HUES64 (cell line): ENCODE data around the gene LRRC73.

Source experiments
- H3K27ac ChIP-seq: 2 replicates; pipeline ENCODE4 v1.7.0; 2013; ENCODE audit warnings: low read depth, low read length, inconsistent platforms
- H3K27me3 ChIP-seq: 2 replicates; pipeline ENCODE4 v1.6.1; 2013; ENCODE audit warnings: mild to moderate bottlenecking, low read length; ENCODE audit not compliant: insufficient read depth
- H3K36me3 ChIP-seq: 2 replicates; pipeline ENCODE4 v1.6.1; 2013; ENCODE audit warnings: mild to moderate bottlenecking, low read length; ENCODE audit not compliant: insufficient read depth
- H3K4me1 ChIP-seq: 2 replicates; pipeline ENCODE4 v1.6.1; 2013; ENCODE audit warnings: mild to moderate bottlenecking, low read length, moderate library complexity; ENCODE audit not compliant: insufficient read depth
- H3K4me3 ChIP-seq: 2 replicates; pipeline ENCODE4 v1.5.1; 2013; ENCODE audit warnings: mild to moderate bottlenecking, low read length, moderate library complexity
- H3K9ac ChIP-seq: 2 replicates; pipeline ENCODE4 v1.6.1; 2013; ENCODE audit warnings: mild to moderate bottlenecking, low read depth, low read length
- H3K9me3 ChIP-seq: 2 replicates; pipeline ENCODE4 v1.6.1; 2013; ENCODE audit warnings: low read depth, low read length; ENCODE audit not compliant: insufficient read depth
- WGBS: fragments of 150-250, 120-280 bp; methylation state at CpG from one replicate; pipeline ENCODE4 v1.1.7; 2013; ENCODE audit warnings: missing lambda C conversion rate; 5-methylcytosine and 5-hydroxymethylcytosine counted together

Gene LRRC73

GRCh38 chr6:43490523-43490939 lies 19.6 kb downstream of the LRRC73 start:
- Histone ChIP-seq H3K9ac (no peak overlapping the region), H3K27ac (no peak overlapping the region), H3K4me3 (no peak overlapping the region), H3K36me3 (peaks cover 2% of the 10 kb centered on the region; the same call in 1 of the 2 replicates), H3K9me3 (no peaks in the 10 kb centered on the region), H3K4me1 (peaks cover 6% of the 10 kb centered on the region; the same call in 1 of the 2 replicates), H3K27me3 (no peaks in the 10 kb centered on the region)
- 94% methylated on average over 6 of the region's 6 CpGs for WGBS

- Histone ChIP-seq H3K27ac (no peak overlapping the region), H3K9me3 (no peaks in the 10 kb centered on the region), H3K4me3 (no peak overlapping the region), H3K36me3 (peaks cover 4% of the 10 kb centered on the region; the same call in 1 of the 2 replicates), H3K27me3 (no peaks in the 10 kb centered on the region), H3K4me1 (peaks cover 4% of the 10 kb centered on the region; the same call in 1 of the 2 replicates), H3K9ac (peak overlapping the region; percentile 3; the same call in 1 of the 2 replicates)
- WGBS, result 92% methylated on average over 12 of the region's 12 CpGs
Observed at GRCh38 chr6:43489277-43490072, 20.7 kb downstream of the LRRC73 start.

GRCh38 chr6:43488667-43489276 lies 21.4 kb downstream of the LRRC73 start:
- peaks cover 4% of the 10 kb centered on the region; the same call in 1 of the 2 replicates for H3K36me3 ChIP-seq
- H3K9me3 ChIP-seq, result no peaks in the 10 kb centered on the region
- no peaks in the 10 kb centered on the region for H3K27me3 ChIP-seq
- WGBS, result 91% methylated on average over 4 of the region's 4 CpGs
- H3K27ac ChIP-seq, result no peak overlapping the region
- peaks cover 4% of the 10 kb centered on the region; the same call in 1 of the 2 replicates for H3K4me1 ChIP-seq
- no peak overlapping the region for H3K4me3 ChIP-seq
- peak overlapping the region; percentile 3; the same call in 1 of the 2 replicates for H3K9ac ChIP-seq

- Histone ChIP-seq H3K4me3 (no peak overlapping the region), H3K9ac (no peak overlapping the region), H3K27me3 (no peaks in the 10 kb centered on the region), H3K27ac (no peak overlapping the region; the same call in 1 of the 2 replicates), H3K9me3 (no peaks in the 10 kb centered on the region), H3K4me1 (peaks cover 28% of the 10 kb centered on the region), H3K36me3 (peaks cover 4% of the 10 kb centered on the region; the same call in 1 of the 2 replicates)
- WGBS, result 79% methylated on average over 11 of the region's 11 CpGs
Observed at GRCh38 chr6:43481591-43482236, 28.4 kb downstream of the LRRC73 start.

- Histone ChIP-seq H3K4me3 (no peak overlapping the region), H3K9ac (no peak overlapping the region), H3K4me1 (peaks cover 28% of the 10 kb centered on the region), H3K9me3 (no peaks in the 10 kb centered on the region), H3K36me3 (peaks cover 4% of the 10 kb centered on the region; the same call in 1 of the 2 replicates), H3K27me3 (no peaks in the 10 kb centered on the region), H3K27ac (no peak overlapping the region)
- WGBS, result 100% methylated on average over 1 of the region's 2 CpGs
Observed at GRCh38 chr6:43481075-43481474, 29.1 kb downstream of the LRRC73 start.

GRCh38 chr6:43478008-43478372 lies 32.2 kb downstream of the LRRC73 start:
- H3K27ac ChIP-seq, result no peak overlapping the region
- H3K4me3 ChIP-seq, result peak overlapping the region; percentile 80
- H3K27me3 ChIP-seq, result no peaks in the 10 kb centered on the region
- peak overlapping the region; percentile 78 for H3K9ac ChIP-seq
- H3K9me3 ChIP-seq, result no peaks in the 10 kb centered on the region
- 53% methylated on average over 3 of the region's 3 CpGs for WGBS
- H3K4me1 ChIP-seq, result peaks cover 28% of the 10 kb centered on the region
- H3K36me3 ChIP-seq, result no peaks in the 10 kb centered on the region

- Histone ChIP-seq H3K27me3 (no peaks in the 10 kb centered on the region), H3K9me3 (no peaks in the 10 kb centered on the region), H3K36me3 (no peaks in the 10 kb centered on the region), H3K9ac (peak within 1 kb of the TSS; percentile 78), H3K27ac (peak within 1 kb of the TSS; percentile 49; the same call in 1 of the 2 replicates), H3K4me3 (peak within 1 kb of the TSS; percentile 80), H3K4me1 (peaks cover 27% of the 10 kb centered on the region)
- whole genome bisulfite sequencing, result 5% methylated on average over 34 of the region's 34 CpGs
Observed at GRCh38 chr6:43477235-43478007, 32.7 kb downstream of the LRRC73 start, which contains the start of gene TJAP1. Gene TJAP1 (plus strand): TSS chr6:43477570. CDS start chr6:43499002, 21,432 bp downstream.

GRCh38 chr6:43476746-43477145 lies 33.4 kb downstream of the LRRC73 start:
- H3K27ac ChIP-seq, result 0 out of 2 replicates have a peak overlapping the region, but pooled peaks have one; percentile 15
- H3K36me3 ChIP-seq, result no peaks in the 10 kb centered on the region
- peak overlapping the region; percentile 80 for H3K4me3 ChIP-seq
- no peaks in the 10 kb centered on the region for H3K27me3 ChIP-seq
- peak overlapping the region; percentile 71 for H3K9ac ChIP-seq
- H3K9me3 ChIP-seq, result no peaks in the 10 kb centered on the region
- H3K4me1 ChIP-seq, result peaks cover 20% of the 10 kb centered on the region
- WGBS, result 68% methylated on average over 2 of the region's 2 CpGs

GRCh38 chr6:43475516-43475915 lies 34.6 kb downstream of the LRRC73 start:
- WGBS, result 91% methylated on average over 6 of the region's 6 CpGs
- no peak overlapping the region for H3K4me3 ChIP-seq
- no peaks in the 10 kb centered on the region for H3K27me3 ChIP-seq
- H3K9me3 ChIP-seq, result no peaks in the 10 kb centered on the region
- no peaks in the 10 kb centered on the region for H3K36me3 ChIP-seq
- H3K9ac ChIP-seq, result no peak overlapping the region
- H3K27ac ChIP-seq, result no peak overlapping the region
- H3K4me1 ChIP-seq, result peaks cover 9% of the 10 kb centered on the region; the same call in 1 of the 2 replicates

GRCh38 chr6:43472515-43472914 lies 37.6 kb downstream of the LRRC73 start:
- Histone ChIP-seq H3K9ac (no peak overlapping the region), H3K9me3 (no peaks in the 10 kb centered on the region), H3K27me3 (no peaks in the 10 kb centered on the region), H3K4me1 (0 out of 2 replicates have a peak, but pooled peaks cover 8% of the 10 kb centered on the region), H3K4me3 (no peak overlapping the region), H3K27ac (no peak overlapping the region), H3K36me3 (no peaks in the 10 kb centered on the region)
- 87% methylated on average over 4 of the region's 4 CpGs for WGBS
